ENCODE results near the gene RGS1.

- TF ChIP-seq CTCF (conservative IDR thresholded peaks at IDR 0.05 in 1 of 2, IDR thresholded peaks at IDR 0.05 in 1 of 2; ENCODE audit: extremely low read depth in 1 of 2, insufficient read depth in 1 of 2, low read depth in 1 of 2, low read length in 2 of 2) (no peak), EZH2 (IDR thresholded peaks at IDR 0.05; ENCODE audit: borderline replicate concordance, low read length) (no peak)
These were observed 23.0 kb downstream of the RGS1 start for GRCh38 chr1:192598589-192598988.
